H1 (cell line): ENCODE measurements around the gene ZMIZ1. TPM values are rescaled to one million over a fixed set of nuclear protein-coding genes. Genes with fewer than 3 reads are reported as not detected.

Experiments used
- CBX5 ChIP-seq: fragments of 300-800, 300-1000 bp; sonication (generic); IDR thresholded peaks from 2 replicates; pipeline ENCODE4 v1.7.1; 2016; ENCODE audit warnings: antibody characterized with exemption, low read length, low read depth
- EZH2 ChIP-seq: fragments of 200-600 bp; sonication (generic); IDR thresholded peaks from 2 replicates; pipeline ENCODE4 v1.7.1; 2012; ENCODE audit warnings: low read depth, mild to moderate bottlenecking, moderate library complexity, low read length, inconsistent platforms; ENCODE audit not compliant: severe bottlenecking
- SUZ12 ChIP-seq: fragments of 200-600 bp; sonication (generic); IDR thresholded peaks from 2 replicates; pipeline ENCODE4 v1.6.1; 2012; ENCODE audit warnings: mild to moderate bottlenecking, inconsistent platforms, low read length, moderate library complexity, mixed read lengths
- polyA plus RNA-seq, 7 experiments: library from polyadenylated mRNA; depleted of rRNA in 3 of 7; stranded (reverse) in 5 of 7; unstranded in 2 of 7; fragments of >200 nt in 5 of 7; fragments of 200-250 nt in 2 of 7; gene quantifications; 1 replicate in 5 of 7; 2 replicates in 1 of 7; 4 replicates in 1 of 7; pipeline versions ENCODE4 v1.2.1 to v1.2.3, GENCODE V29; 2011 to 2013; ENCODE audit warnings: missing spikeins in 2 of 7, mixed read lengths in 2 of 7
- total RNA-seq: library from RNA; stranded (reverse); fragmentation: NEBNext Ultra II Directional; extraction: Animal tissue kit (Norgen Biotek cat#: 25700); gene quantifications from 2 replicates; pipeline ENCODE4 v1.2.1, GENCODE V29; 2021

The ZMIZ1 gene
- total and polyA plus RNA-seq, 2 of the 8 experiments (the other 6 are each of a cell fraction or from before 2014, with no cell fraction given), result 8.1 to 28.0 TPM

DNA sequence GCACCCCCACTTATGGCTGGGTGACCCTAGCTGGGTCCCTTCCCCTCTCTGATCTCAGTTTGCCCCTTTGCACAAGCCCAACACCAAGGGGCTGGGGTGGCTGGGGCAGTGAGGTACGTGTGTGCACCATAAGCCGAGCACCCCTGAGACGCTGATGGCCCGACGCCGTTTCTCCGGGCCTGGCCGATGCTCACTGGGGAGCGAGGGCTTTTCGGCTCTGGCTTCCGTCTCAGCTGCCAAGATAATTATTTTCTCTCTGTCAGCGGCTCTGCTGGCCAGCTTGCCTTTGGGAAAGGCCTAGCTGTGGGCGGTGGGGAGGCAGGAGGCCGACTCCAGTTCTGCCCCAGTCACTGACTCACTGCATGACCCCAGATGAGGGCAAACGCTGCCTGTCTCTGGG, 91.0 kb downstream of the ZMIZ1 start (continued):
- TF ChIP-seq SUZ12 (no peak), EZH2 (no peak), CBX5 (no peak)
- TF ChIP-seq, all 59 proteins: peak for 0
